Cardiac fibroblast (primary cell): Measurements from ENCODE around the gene NAB2.

Experiments used
- DNase-seq, 2 donors: peaks; one replicate each; pipeline versions ENCODE4 v3.0.0 to v3.0.0-alpha.2; 2010; ENCODE audit warnings: low read depth in 2 of 2
- H3K4me3 ChIP-seq, 2 donors: replicated peaks in 1 of 2; 1 replicate in 1 of 2; 2 replicates in 1 of 2; pipeline ENCODE4 v1.5.1; 2011; ENCODE audit warnings: low read depth in 2 of 2, low read length in 2 of 2, mild to moderate bottlenecking in 2 of 2, moderate library complexity in 1 of 2
- TF ChIP-seq, protein P1 (sequence below): IDR thresholded peaks from one replicate; pipeline ENCODE4 v1.5.1; 2011; ENCODE audit warnings: low read depth, mild to moderate bottlenecking, low read length, inconsistent platforms

NAB2 gene

DNA sequence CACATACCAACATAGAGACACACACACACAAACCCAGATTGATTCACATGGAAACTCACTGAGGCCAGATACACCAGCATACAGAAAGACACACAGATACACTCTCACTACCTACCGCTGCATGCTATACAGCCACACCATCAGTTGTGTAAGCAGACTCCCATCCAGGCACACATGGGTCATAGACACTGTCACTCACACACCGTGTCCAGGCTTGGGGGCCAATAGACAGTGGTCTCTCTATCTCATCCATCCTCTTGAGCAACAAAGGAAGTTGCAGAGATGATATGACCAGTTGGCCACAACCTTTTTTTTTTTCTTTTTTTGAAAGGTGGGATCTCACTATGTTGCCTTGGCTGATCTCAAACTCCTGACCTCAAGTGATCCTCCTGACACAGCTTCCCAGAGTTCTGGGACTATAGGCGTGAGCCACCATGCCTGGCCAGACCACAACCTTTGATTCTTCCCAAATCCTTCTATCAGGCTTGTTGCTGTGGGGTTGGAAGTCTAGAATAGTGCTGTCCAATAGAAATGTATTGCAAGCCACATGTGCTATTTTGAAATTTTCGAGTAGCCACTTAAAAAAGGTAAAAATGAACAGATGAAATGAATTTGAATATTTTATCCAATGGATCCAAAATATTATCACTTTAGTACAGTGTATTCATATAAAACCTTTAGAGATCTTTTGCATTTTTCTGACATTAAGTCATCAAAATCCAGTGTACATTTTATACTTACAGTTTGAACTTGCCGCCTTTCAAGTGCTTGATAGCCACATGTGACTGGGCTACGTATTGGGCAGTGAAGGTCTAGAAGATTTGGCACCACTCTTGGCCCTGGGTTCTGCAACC, 51.1 kb downstream of the NAB2 start:
- TF ChIP-seq, protein P1, sequence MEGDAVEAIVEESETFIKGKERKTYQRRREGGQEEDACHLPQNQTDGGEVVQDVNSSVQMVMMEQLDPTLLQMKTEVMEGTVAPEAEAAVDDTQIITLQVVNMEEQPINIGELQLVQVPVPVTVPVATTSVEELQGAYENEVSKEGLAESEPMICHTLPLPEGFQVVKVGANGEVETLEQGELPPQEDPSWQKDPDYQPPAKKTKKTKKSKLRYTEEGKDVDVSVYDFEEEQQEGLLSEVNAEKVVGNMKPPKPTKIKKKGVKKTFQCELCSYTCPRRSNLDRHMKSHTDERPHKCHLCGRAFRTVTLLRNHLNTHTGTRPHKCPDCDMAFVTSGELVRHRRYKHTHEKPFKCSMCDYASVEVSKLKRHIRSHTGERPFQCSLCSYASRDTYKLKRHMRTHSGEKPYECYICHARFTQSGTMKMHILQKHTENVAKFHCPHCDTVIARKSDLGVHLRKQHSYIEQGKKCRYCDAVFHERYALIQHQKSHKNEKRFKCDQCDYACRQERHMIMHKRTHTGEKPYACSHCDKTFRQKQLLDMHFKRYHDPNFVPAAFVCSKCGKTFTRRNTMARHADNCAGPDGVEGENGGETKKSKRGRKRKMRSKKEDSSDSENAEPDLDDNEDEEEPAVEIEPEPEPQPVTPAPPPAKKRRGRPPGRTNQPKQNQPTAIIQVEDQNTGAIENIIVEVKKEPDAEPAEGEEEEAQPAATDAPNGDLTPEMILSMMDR = no peak
- no peak overlapping the region for H3K4me3 ChIP-seq
- peak in 1 of 2 donors; percentile 59 for DNase-seq

DNA sequence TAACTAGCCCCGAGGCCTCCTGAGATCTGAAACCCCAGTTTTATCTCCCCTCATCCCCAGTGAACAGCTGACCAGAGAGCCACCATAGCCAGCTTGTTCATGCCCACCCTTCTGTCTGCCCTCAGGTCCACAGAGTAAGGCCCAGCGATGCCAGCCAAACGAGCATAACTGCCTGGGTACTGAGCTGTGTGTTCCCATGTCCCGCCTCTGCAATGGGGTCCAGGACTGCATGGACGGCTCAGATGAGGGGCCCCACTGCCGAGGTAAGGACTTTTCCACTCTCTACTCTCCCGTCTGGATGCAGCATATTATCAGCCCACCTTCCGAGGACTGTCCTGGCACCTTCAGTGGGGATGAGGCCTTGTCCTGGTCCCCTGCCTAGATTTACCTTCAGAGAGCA, 52.3 kb downstream of the NAB2 start:
- no peak for DNase-seq
- TF ChIP-seq, protein P1 = no peak
- no peak overlapping the region for H3K4me3 ChIP-seq

DNA sequence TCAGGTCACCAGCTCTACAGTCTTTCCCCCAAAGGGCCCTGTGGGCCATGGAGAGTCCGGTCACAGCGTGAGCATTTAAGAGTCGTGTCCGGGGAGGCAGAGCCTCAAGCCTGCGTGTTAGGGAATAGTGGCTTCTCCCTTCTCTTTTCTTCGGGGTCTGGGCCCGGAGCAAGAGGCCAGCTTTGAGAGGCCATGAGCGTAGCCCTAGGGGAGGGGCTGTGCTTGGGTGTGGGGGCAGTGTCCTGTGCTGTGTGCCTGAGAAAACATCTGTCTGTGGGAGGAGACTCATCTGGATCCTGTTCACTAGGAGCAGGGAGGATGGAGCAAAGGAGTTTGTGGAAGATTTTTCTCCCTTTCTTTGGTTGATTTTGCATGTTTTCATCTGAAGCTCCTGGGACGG, 53.2 kb downstream of the NAB2 start:
- no peak overlapping the region for H3K4me3 ChIP-seq
- no peak for DNase-seq
- TF ChIP-seq, protein P1 = no peak

DNA sequence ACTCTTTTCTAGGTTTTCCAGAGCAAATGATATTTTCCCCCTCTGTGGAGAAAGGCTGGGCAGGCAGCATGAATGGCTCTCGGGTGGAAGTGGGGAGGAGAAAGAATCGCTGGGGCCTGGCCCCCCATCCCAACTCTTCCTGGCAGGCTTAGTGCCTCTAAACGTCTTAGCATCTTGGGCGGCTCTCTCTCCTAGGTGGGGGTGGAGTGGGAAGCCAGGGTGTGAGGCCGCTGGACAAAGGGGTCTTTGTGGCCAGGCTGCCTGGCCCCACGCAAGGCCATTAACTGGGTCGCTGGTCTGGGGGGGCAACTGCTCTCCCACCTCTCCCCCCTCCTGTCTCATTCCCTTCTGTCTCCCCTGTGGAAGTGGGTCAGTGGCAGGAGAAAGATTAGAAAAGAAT, 53.8 kb downstream of the NAB2 start:
- no peak for DNase-seq
- no peak overlapping the region for H3K4me3 ChIP-seq
- TF ChIP-seq, protein P1 = no peak

DNA sequence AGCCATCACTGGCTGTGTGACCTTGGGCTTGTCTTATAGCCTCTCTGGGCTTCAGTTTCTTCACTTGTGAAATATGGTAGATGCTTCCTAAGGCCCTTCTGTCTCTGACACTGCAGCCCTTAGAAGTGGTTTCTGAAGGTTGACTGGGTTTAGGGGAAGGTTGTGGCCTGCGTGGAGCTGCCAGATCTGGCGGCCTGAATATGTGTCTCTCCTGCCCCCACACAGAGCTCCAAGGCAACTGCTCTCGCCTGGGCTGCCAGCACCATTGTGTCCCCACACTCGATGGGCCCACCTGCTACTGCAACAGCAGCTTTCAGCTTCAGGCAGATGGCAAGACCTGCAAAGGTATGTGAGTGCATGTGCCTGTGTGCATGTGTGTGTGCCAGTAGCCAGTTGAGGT, 54.5 kb downstream of the NAB2 start:
- no peak for DNase-seq
- TF ChIP-seq, protein P1 = no peak

More for the DNA sequence above, 54.5 kb downstream of the NAB2 start:
- no peak overlapping the region for H3K4me3 ChIP-seq
